A673 (cell line): Measurements from ENCODE around the gene ACP4. TPM values are rescaled to one million over a fixed set of nuclear protein-coding genes. Genes with fewer than 3 reads are reported as not detected.

Experiments
- BruUV-seq: library from RNA; stranded (reverse); fragments of 400-500 nt; replicated peaks from 2 replicates; lab custom pipeline; 2021; lab: Mats Ljungman, UMichigan
- CTCF ChIA-PET: fragments of 300-600 bp; sonication (Branson Sonifier 250); formaldehyde crosslinking; loops from one replicate; lab custom pipeline; 2022; ENCODE audit warnings: antibody characterized with exemption; lab: Charles Lee
- POLR2A ChIA-PET: fragments of 300-600 bp; sonication (Branson Sonifier 250); formaldehyde crosslinking; loops from one replicate; lab custom pipeline; 2022; ENCODE audit warnings: antibody characterized with exemption; ENCODE audit not compliant: low non-redundant PET; lab: Charles Lee
- DNase-seq: peaks from one replicate; pipeline ENCODE4 v3.0.0-alpha.2; 2015; ENCODE audit warnings: low spot score
- H3K27ac ChIP-seq: fragments of 200-600 bp; sonication (generic); 2 replicates; pipeline ENCODE4 v1.5.1; 2016; ENCODE audit warnings: mixed run types, low read depth, mild to moderate bottlenecking, mixed read lengths, antibody characterized with exemption, low read length; ENCODE audit not compliant: poor library complexity, severe bottlenecking
- H3K27me3 ChIP-seq: fragments of 200-600 bp; sonication (generic); replicated peaks from 2 replicates; pipeline ENCODE4 v1.6.1; 2017; ENCODE audit warnings: mixed run types, low read depth, mild to moderate bottlenecking, mixed read lengths, antibody characterized with exemption, low read length; ENCODE audit not compliant: insufficient read depth, poor library complexity
- H3K36me3 ChIP-seq: fragments of 200-600 bp; sonication (generic); 2 replicates; pipeline ENCODE4 v1.6.1; 2016; ENCODE audit warnings: mixed run types, mild to moderate bottlenecking, mixed read lengths, antibody characterized with exemption, low read length; ENCODE audit not compliant: insufficient read depth, poor library complexity, severe bottlenecking
- H3K4me1 ChIP-seq: fragments of 200-600 bp; sonication (generic); 2 replicates; pipeline ENCODE4 v1.6.1; 2017; ENCODE audit warnings: mixed run types, mild to moderate bottlenecking, mixed read lengths, antibody characterized with exemption, low read length; ENCODE audit not compliant: insufficient read depth, poor library complexity, severe bottlenecking
- H3K4me3 ChIP-seq: fragments of 200-600 bp; sonication (generic); 2 replicates; pipeline ENCODE4 v1.5.1; 2016; ENCODE audit warnings: low read depth, mixed run types, mild to moderate bottlenecking, mixed read lengths, low read length; ENCODE audit not compliant: poor library complexity, severe bottlenecking
- H3K9me3 ChIP-seq: fragments of 200-600 bp; sonication (generic); 2 replicates; pipeline ENCODE4 v1.6.1; 2016; ENCODE audit warnings: mixed run types, low read depth, mild to moderate bottlenecking, mixed read lengths, antibody characterized with exemption, low read length; ENCODE audit not compliant: poor library complexity, severe bottlenecking
- CTCF ChIP-seq: fragments of 300-800, 200-600 bp; sonication (generic); conservative IDR thresholded peaks from 2 replicates; pipeline ENCODE4 v1.5.1; 2017; ENCODE audit warnings: low read depth, mild to moderate bottlenecking, antibody characterized with exemption, low read length, moderate library complexity, mixed read lengths
- EZH2 ChIP-seq: fragments of 200-600 bp; sonication (generic); IDR thresholded peaks from 2 replicates; pipeline ENCODE4 v1.6.1; 2017; ENCODE audit warnings: borderline replicate concordance, low read depth, mild to moderate bottlenecking, mixed read lengths, antibody characterized with exemption, low read length; ENCODE audit not compliant: poor library complexity, severe bottlenecking
- intact Hi-C: fragments of 100-400 bp; cut with micrococcal nuclease; formaldehyde crosslinking; loops from one replicate; pipeline ENCODE4 v1.10.0; 2022; ENCODE audit not compliant: unreplicated experiment
- total RNA-seq: library from RNA; stranded (reverse); gene quantifications from 2 replicates; pipeline ENCODE4 v1.2.3, GENCODE V29; 2021

Gene ACP4
- total RNA-seq, 1 experiment from 2014 or later = not detected

- Histone ChIP-seq H3K27me3 (peaks cover 3% of the 10 kb centered on the region), H3K4me1 (no peaks in the 10 kb centered on the region), H3K4me3 (no peak overlapping the region), H3K27ac (no peak overlapping the region), H3K36me3 (no peaks in the 10 kb centered on the region), H3K9me3 (no peaks in the 10 kb centered on the region)
- CTCF ChIA-PET = no interaction called here
- DNase-seq = no peak
- no peak for TF ChIP-seq CTCF
- no peak for TF ChIP-seq EZH2
- BruUV-seq = no TSS peak
- POLR2A ChIA-PET = no interaction called here
- intact Hi-C loops = no loop called here
These were observed 39.6 kb downstream of the ACP4 start for GRCh38 chr19:50829801-50830200.

GRCh38 chr19:50830266-50831025, 40.2 kb downstream of the ACP4 start:
- DNase-seq = no peak
- CTCF ChIA-PET = no interaction called here
- intact Hi-C loops = no loop called here
- Histone ChIP-seq H3K4me1 (no peaks in the 10 kb centered on the region), H3K9me3 (no peaks in the 10 kb centered on the region), H3K27ac (no peak overlapping the region), H3K36me3 (no peaks in the 10 kb centered on the region), H3K27me3 (peaks cover under 1% of the 10 kb centered on the region), H3K4me3 (no peak overlapping the region)
- TF ChIP-seq EZH2 (no peak), CTCF (no peak)
- POLR2A ChIA-PET = no interaction called here
- BruUV-seq = no TSS peak

- DNase-seq = no peak
These were observed 40.8 kb downstream of the ACP4 start for GRCh38 chr19:50831026-50831396.

More at GRCh38 chr19:50831026-50831396, 40.8 kb downstream of the ACP4 start:
- Histone ChIP-seq H3K36me3 (no peaks in the 10 kb centered on the region), H3K9me3 (no peaks in the 10 kb centered on the region), H3K27ac (no peak overlapping the region), H3K4me3 (no peak overlapping the region), H3K4me1 (no peaks in the 10 kb centered on the region), H3K27me3 (no peaks in the 10 kb centered on the region)
- BruUV-seq = no TSS peak
- intact Hi-C loops = no loop called here
- TF ChIP-seq CTCF (no peak), EZH2 (no peak)
- ChIA-PET POLR2A (no interaction called here), CTCF (no interaction called here)
